Keratinocyte (primary cell): ENCODE results near the gene ACTN4. TPM values are rescaled to one million over a fixed set of nuclear protein-coding genes. Genes with fewer than 3 reads are reported as not detected.

Experiments
- DNase-seq: peaks from one replicate; pipeline ENCODE4 v3.0.0-alpha.2; 2011; ENCODE audit warnings: low read depth, missing footprints, low spot score
- FAIRE-seq: peaks from 2 replicates; lab custom pipeline; 2011; peaks lifted over from hg19 to GRCh38; lab: Jason Lieb, UNC
- H2AFZ ChIP-seq: 2 replicates; pipeline ENCODE4 v1.6.0; 2012; ENCODE audit warnings: low read length, control low read depth, inconsistent platforms; ENCODE audit not compliant: control insufficient read depth
- H3K27ac ChIP-seq: 2 replicates; pipeline ENCODE4 v1.5.1; 2011; ENCODE audit warnings: low read length; ENCODE audit not compliant: control insufficient read depth, insufficient read depth
- H3K27me3 ChIP-seq: 3 replicates; pipeline ENCODE4 v1.6.0; 2011; ENCODE audit warnings: low read length; ENCODE audit not compliant: control insufficient read depth, insufficient read depth; ENCODE audit errors: extremely low read depth
- H3K36me3 ChIP-seq, 2 experiments: 2 replicates in 1 of 2; 3 replicates in 1 of 2; pipeline ENCODE4 v1.5.1; 2011; ENCODE audit warnings: low read length in 2 of 2, mild to moderate bottlenecking in 1 of 2; ENCODE audit not compliant: control insufficient read depth in 2 of 2, insufficient read depth in 2 of 2; ENCODE audit errors: extremely low read depth in 1 of 2
- H3K4me1 ChIP-seq: 3 replicates; pipeline ENCODE4 v1.5.1; 2011; ENCODE audit warnings: low read length; ENCODE audit not compliant: control insufficient read depth, insufficient read depth; ENCODE audit errors: extremely low read depth
- H3K4me2 ChIP-seq: 3 replicates; pipeline ENCODE4 v1.6.0; 2011; ENCODE audit warnings: low read depth, low read length; ENCODE audit not compliant: control insufficient read depth, insufficient read depth; ENCODE audit errors: extremely low read depth
- H3K4me3 ChIP-seq, 3 experiments: fragments of 200-600 bp in 1 of 3; sonication (generic) in 1 of 3; 2 replicates in 2 of 3; 3 replicates in 1 of 3; pipeline ENCODE4 v1.5.1; 2011 to 2016; ENCODE audit warnings: low read length in 3 of 3, mild to moderate bottlenecking in 3 of 3, control low read depth in 2 of 3, inconsistent platforms in 1 of 3, low read depth in 1 of 3, mixed read lengths in 1 of 3, mixed run types in 1 of 3, moderate library complexity in 1 of 3; ENCODE audit not compliant: control insufficient read depth in 2 of 3, insufficient read depth in 2 of 3; ENCODE audit errors: extremely low read depth in 1 of 3
- H3K79me2 ChIP-seq: 2 replicates; pipeline ENCODE4 v1.6.0; 2012; ENCODE audit warnings: low read length; ENCODE audit not compliant: control insufficient read depth, insufficient read depth
- H3K9ac ChIP-seq: 3 replicates; pipeline ENCODE4 v1.6.0; 2011; ENCODE audit warnings: low read length; ENCODE audit not compliant: control insufficient read depth, insufficient read depth; ENCODE audit errors: extremely low read depth
- H3K9me1 ChIP-seq: 3 replicates; pipeline ENCODE4 v1.6.0; 2011; ENCODE audit warnings: low read length; ENCODE audit not compliant: control insufficient read depth, insufficient read depth; ENCODE audit errors: extremely low read depth
- H3K9me3 ChIP-seq: 2 replicates; pipeline ENCODE4 v1.5.1; 2012; ENCODE audit warnings: low read depth, low read length; ENCODE audit not compliant: control insufficient read depth
- H4K20me1 ChIP-seq: 3 replicates; pipeline ENCODE4 v1.6.0; 2011; ENCODE audit warnings: low read length; ENCODE audit not compliant: control insufficient read depth, insufficient read depth; ENCODE audit errors: extremely low read depth
- CTCF ChIP-seq, 3 experiments: IDR thresholded peaks in 1 of 3; conservative IDR thresholded peaks in 1 of 3; optimal IDR thresholded peaks in 1 of 3; 2 replicates in 2 of 3; 3 replicates in 1 of 3; pipeline versions ENCODE3 to v1.5.1; 2011; ENCODE audit warnings: low read length in 3 of 3, mild to moderate bottlenecking in 3 of 3, moderate library complexity in 2 of 3, control low read depth in 1 of 3, inconsistent platforms in 1 of 3; ENCODE audit not compliant: insufficient read depth in 2 of 3; ENCODE audit errors: extremely low read depth in 1 of 3
- EZH2 ChIP-seq: IDR thresholded peaks from one replicate; pipeline ENCODE4 v1.6.1; 2012; ENCODE audit warnings: inconsistent platforms, mild to moderate bottlenecking, low read length, moderate library complexity
- dilution Hi-C: fragments of 300-500 bp; cut with MboI; formaldehyde crosslinking; loops from one replicate; pipeline ENCODE4 v1.7.0; 2020; ENCODE audit warnings: low sequenced_read_pairs; ENCODE audit not compliant: extremely low pct_ligation_motif_present
- polyA plus RNA-seq, 5 experiments: library from polyadenylated mRNA; depleted of rRNA in 3 of 5; stranded (reverse) in 3 of 5; stranded (forward) in 1 of 5; unstranded in 1 of 5; fragments of >200 nt; gene quantifications; 1 replicate in 1 of 5; 2 replicates in 3 of 5; 3 replicates in 1 of 5; pipeline versions ENCODE4 v1.2.1 to v1.2.3, GENCODE V29; 2011 to 2012; ENCODE audit warnings: missing spikeins in 2 of 5, low read depth in 1 of 5, low replicate concordance in 1 of 5

The ACTN4 gene
- polyA plus RNA-seq, 1 donor (not counting 4 experiments of a cell fraction or from before 2014, with no cell fraction given): 463 TPM

DNA sequence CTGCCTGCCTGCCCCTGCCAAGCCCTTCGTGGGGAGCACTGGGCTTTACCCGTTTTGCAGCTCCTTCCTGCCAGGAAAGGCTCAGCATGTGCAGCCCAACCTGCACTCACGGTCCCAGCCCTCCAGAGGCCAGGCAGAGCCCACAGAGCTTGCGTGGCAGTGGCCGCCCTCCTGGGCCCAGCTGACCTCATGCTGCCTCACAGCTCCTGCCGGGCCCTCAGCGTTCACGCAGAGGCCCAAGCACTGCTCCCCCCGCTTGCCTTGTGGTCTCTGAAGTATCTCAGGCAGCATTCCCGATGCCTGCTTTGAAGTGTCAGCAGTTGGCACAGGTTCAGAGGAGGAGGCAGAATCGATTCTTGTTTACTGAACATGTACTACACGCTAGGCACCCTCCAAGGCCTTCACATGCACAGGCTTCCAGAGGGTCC, 64.3 kb downstream of the ACTN4 start:
- dilution Hi-C loops: no loop called here
- H3K27me3 ChIP-seq: no peaks in the 10 kb centered on the region
- peaks cover 78 to 84% of the 10 kb centered on the region in 2 experiments for H3K36me3 ChIP-seq
- TF ChIP-seq CTCF (optimal IDR thresholded peaks at IDR 0.05 in 1 of 3, IDR thresholded peaks at IDR 0.05 in 1 of 3, conservative IDR thresholded peaks at IDR 0.05 in 1 of 3; ENCODE audit: extremely low read depth in 1 of 3, insufficient read depth in 2 of 3, low read length in 3 of 3) (no peak), EZH2 (no peak)
- no peak for DNase-seq
- peak overlapping the region; percentile 1 for H3K27ac ChIP-seq
- H3K9me1 ChIP-seq: no peaks in the 10 kb centered on the region
- no peak for FAIRE-seq
- H3K4me1 ChIP-seq: peaks cover 24% of the 10 kb centered on the region
- H3K9ac ChIP-seq: no peak overlapping the region
- no peak overlapping the region for H2AFZ ChIP-seq
- H3K9me3 ChIP-seq: no peaks in the 10 kb centered on the region
- H4K20me1 ChIP-seq: peaks cover 3% of the 10 kb centered on the region
- no peak overlapping the region for H3K4me3 ChIP-seq
- peaks cover 66% of the 10 kb centered on the region for H3K79me2 ChIP-seq
- no peak overlapping the region for H3K4me2 ChIP-seq

- H3K36me3 ChIP-seq: peaks cover 78 to 81% of the 10 kb centered on the region in 2 experiments
- H3K27ac ChIP-seq: no peak overlapping the region
Measured at GRCh38 chr19:38712161-38712748, 64.8 kb downstream of the ACTN4 start.

More at GRCh38 chr19:38712161-38712748, 64.8 kb downstream of the ACTN4 start:
- H3K4me3 ChIP-seq: no peak overlapping the region
- TF ChIP-seq CTCF (optimal IDR thresholded peaks at IDR 0.05 in 1 of 3, IDR thresholded peaks at IDR 0.05 in 1 of 3, conservative IDR thresholded peaks at IDR 0.05 in 1 of 3; ENCODE audit: extremely low read depth in 1 of 3, insufficient read depth in 2 of 3, low read length in 3 of 3) (no peak), EZH2 (no peak)
- no peak overlapping the region for H3K9ac ChIP-seq
- peaks cover 66% of the 10 kb centered on the region for H3K79me2 ChIP-seq
- no peak overlapping the region for H2AFZ ChIP-seq
- H3K9me1 ChIP-seq: no peaks in the 10 kb centered on the region
- H4K20me1 ChIP-seq: peaks cover 3% of the 10 kb centered on the region
- dilution Hi-C loops: no loop called here
- no peak overlapping the region for H3K4me2 ChIP-seq
- DNase-seq (no peak), FAIRE-seq (no peak)
- no peaks in the 10 kb centered on the region for H3K9me3 ChIP-seq
- no peaks in the 10 kb centered on the region for H3K27me3 ChIP-seq
- peaks cover 24% of the 10 kb centered on the region for H3K4me1 ChIP-seq
